Left ventricle myocardium inferior (tissue), 1 donor: Measurements from ENCODE around the gene CTNNA2. TPM values are rescaled to one million over a fixed set of nuclear protein-coding genes. Genes with fewer than 3 reads are reported as not detected.

ENCODE experiments used
- DNase-seq: peaks from one replicate; pipeline ENCODE4 v3.0.0-alpha.2; 2020
- H3K27ac ChIP-seq: fragments of 200-600 bp; replicated peaks from 2 replicates; pipeline ENCODE4 v1.8.0; 2021
- H3K27me3 ChIP-seq: fragments of 200-600 bp; 2 replicates; pipeline ENCODE4 v1.8.0; 2021; ENCODE audit warnings: low read depth
- H3K36me3 ChIP-seq: fragments of 200-600 bp; 2 replicates; pipeline ENCODE4 v1.8.0; 2021
- H3K4me1 ChIP-seq: fragments of 200-600 bp; 2 replicates; pipeline ENCODE4 v1.8.0; 2021
- H3K4me3 ChIP-seq: fragments of 200-600 bp; 2 replicates; pipeline ENCODE4 v1.8.0; 2021; ENCODE audit warnings: mild to moderate bottlenecking, moderate library complexity
- H3K9me3 ChIP-seq: fragments of 200-600 bp; replicated peaks from 2 replicates; pipeline ENCODE4 v1.8.0; 2021
- CTCF ChIP-seq: fragments of 200-600 bp; IDR thresholded peaks from 2 replicates; pipeline ENCODE4 v1.8.0; 2021; ENCODE audit warnings: antibody characterized with exemption, mild to moderate bottlenecking, borderline replicate concordance
- intact Hi-C: fragments of 100-400 bp; cut with micrococcal nuclease; formaldehyde crosslinking; loops from one replicate; pipeline ENCODE4 v1.11.0; 2022
- total RNA-seq: library from RNA; stranded (reverse); fragmentation: NEBNext Ultra II Directional; extraction: Animal tissue kit (Norgen Biotek cat#: 25700); gene quantifications from one replicate; pipeline ENCODE4 v1.2.1, GENCODE V29; 2021
- donor health status: DM: no; HTN: yes; CAD: no; lungs with severe emphysema.

CTNNA2 gene
- total RNA-seq, 1 donor from 2014 or later: not detected

DNA sequence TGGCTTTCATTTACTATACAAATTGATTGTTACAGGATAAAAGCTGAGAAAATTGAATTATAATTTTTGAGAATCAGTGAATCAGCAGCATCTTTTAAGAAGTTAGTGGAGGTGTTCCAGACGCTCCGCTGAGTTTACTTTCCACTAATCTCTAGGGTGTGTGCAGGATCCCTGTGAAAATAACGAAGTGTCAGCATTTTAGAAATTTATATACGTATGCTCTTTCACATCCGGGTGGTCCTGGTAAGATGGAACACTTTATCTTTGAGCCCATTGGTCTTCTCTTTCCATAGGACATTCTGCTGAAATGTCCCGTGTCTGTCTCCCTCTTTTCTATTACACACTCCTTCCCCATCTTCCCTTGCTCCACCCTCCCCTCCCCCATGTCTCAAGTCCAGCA lies 1060.3 kb downstream of the CTNNA2 start:
- Histone ChIP-seq H3K36me3 (no peaks in the 10 kb centered on the region), H3K27ac (no peak overlapping the region), H3K27me3 (no peaks in the 10 kb centered on the region), H3K4me1 (no peaks in the 10 kb centered on the region), H3K9me3 (no peaks in the 10 kb centered on the region), H3K4me3 (no peak overlapping the region)
- intact Hi-C loops: no loop called here
- no peak for DNase-seq
- no peak for TF ChIP-seq CTCF

DNA sequence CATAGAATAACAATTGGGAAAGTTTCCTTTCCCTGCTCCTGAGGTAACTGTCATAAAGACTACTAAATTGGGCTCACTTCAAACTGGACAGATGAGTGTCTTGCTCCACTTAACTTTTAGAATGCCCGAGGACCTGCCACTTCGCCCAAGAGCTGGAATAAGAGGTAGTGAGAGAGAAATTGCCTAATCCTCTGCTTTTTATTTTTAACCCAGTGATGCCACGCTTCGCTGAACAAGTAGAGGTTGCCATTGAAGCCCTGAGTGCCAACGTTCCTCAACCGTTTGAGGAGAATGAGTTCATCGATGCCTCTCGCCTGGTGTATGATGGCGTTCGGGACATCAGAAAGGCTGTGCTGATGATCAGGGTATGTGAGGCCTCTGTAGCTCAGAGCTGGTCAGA lies 1061.1 kb downstream of the CTNNA2 start:
- no peaks in the 10 kb centered on the region for H3K36me3 ChIP-seq
- no peak for DNase-seq
- no peak overlapping the region for H3K27ac ChIP-seq
- H3K9me3 ChIP-seq: no peaks in the 10 kb centered on the region
- no peaks in the 10 kb centered on the region for H3K4me1 ChIP-seq
- intact Hi-C loops: no loop called here
- no peaks in the 10 kb centered on the region for H3K27me3 ChIP-seq
- TF ChIP-seq CTCF: no peak
- H3K4me3 ChIP-seq: no peak overlapping the region

DNA sequence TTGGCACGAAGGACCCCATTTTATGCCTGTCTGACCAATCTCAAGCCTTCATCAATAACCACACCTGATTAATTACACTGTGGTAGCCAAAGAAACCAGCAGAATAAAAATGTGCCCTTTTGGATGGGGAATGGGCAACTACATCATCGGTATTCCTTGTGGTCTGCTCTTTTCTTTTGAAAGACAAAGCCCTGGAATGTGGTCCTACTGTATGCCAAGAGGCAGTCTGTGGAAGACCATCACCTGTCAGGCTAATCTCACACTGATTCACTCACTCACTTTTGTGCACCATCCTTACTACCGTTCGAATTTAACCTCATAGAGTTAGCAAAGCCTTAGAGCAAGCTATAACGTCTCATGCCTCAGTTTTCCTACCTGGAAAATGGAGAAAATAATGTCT lies 1066.9 kb downstream of the CTNNA2 start:
- Histone ChIP-seq H3K36me3 (no peaks in the 10 kb centered on the region), H3K27me3 (no peaks in the 10 kb centered on the region), H3K27ac (no peak overlapping the region), H3K4me3 (no peak overlapping the region), H3K9me3 (no peaks in the 10 kb centered on the region), H3K4me1 (no peaks in the 10 kb centered on the region)
- no peak for TF ChIP-seq CTCF
- intact Hi-C loops: no loop called here
- DNase-seq: no peak

DNA sequence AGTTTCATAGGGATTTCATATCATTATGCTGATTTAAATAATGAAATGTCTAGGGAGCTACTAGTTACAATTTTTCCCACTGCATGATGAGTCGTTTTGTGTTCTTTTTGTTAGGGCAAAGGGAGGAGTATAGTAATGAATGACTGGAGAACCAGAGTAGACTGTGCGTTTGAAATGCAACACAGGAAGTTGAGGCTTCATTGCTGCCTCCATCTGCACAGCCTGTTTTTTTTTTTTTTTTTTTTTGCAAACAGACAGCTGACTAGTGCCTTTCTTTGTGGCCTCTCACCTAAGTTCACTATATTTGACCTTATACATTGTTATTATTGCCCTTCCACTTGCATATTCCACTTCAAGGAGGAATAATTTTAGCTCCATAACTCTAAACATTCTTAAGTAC lies 1078.4 kb downstream of the CTNNA2 start:
- H3K4me1 ChIP-seq: no peaks in the 10 kb centered on the region
- no peaks in the 10 kb centered on the region for H3K27me3 ChIP-seq
- H3K4me3 ChIP-seq: no peak overlapping the region
- peaks cover 9% of the 10 kb centered on the region for H3K9me3 ChIP-seq
- no peak for TF ChIP-seq CTCF
- DNase-seq: no peak
- intact Hi-C loops: no loop called here
- no peak overlapping the region for H3K27ac ChIP-seq
- H3K36me3 ChIP-seq: no peaks in the 10 kb centered on the region

DNA sequence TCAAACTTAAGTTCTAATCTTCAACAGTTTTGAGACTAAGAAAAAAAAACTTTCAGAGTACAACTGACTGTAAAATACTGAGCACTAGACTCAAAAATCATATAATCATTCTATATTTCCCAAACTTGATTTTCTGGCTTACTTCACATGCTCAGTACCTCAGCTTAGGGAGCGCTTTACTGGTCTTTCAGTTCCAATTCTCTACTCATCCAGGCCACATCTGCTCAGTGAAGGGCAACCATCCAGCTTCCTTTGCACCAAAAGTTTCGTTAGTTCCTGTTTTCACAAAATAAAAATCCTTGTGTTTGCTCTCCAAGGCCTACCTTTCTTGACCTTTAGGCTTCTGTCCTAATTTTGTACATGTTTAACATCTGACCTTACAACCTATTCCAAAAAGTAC lies 1079.3 kb downstream of the CTNNA2 start:
- Histone ChIP-seq H3K9me3 (peaks cover 9% of the 10 kb centered on the region), H3K27ac (no peak overlapping the region), H3K27me3 (no peaks in the 10 kb centered on the region), H3K36me3 (no peaks in the 10 kb centered on the region), H3K4me1 (no peaks in the 10 kb centered on the region), H3K4me3 (no peak overlapping the region)
- no peak for TF ChIP-seq CTCF
- no peak for DNase-seq
- intact Hi-C loops: no loop called here

DNA sequence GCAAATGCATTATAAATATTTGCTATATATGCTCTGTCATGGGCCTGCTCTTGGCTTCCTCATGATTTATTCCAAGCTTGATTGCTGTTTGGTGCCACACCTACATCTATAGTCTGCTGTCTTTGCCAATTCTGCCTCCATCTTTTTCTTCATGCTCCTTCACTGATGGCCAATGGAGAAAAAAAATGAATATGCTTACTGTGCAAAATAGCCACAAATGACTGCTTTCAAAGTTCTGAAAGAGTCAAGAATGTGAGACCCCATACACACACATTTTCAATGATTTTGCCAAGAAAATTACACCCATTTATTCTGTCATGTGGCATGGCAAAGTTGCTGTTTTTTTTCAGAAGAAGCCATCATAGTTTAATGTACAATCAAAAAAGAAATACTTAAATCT lies 1097.3 kb downstream of the CTNNA2 start:
- Histone ChIP-seq H3K4me1 (no peaks in the 10 kb centered on the region), H3K27me3 (no peaks in the 10 kb centered on the region), H3K9me3 (no peaks in the 10 kb centered on the region), H3K36me3 (no peaks in the 10 kb centered on the region), H3K27ac (no peak overlapping the region), H3K4me3 (no peak overlapping the region)
- no peak for DNase-seq
- intact Hi-C loops: no loop called here
- TF ChIP-seq CTCF: no peak
